ENCODE data around the gene OAT.

The OAT gene

DNA sequence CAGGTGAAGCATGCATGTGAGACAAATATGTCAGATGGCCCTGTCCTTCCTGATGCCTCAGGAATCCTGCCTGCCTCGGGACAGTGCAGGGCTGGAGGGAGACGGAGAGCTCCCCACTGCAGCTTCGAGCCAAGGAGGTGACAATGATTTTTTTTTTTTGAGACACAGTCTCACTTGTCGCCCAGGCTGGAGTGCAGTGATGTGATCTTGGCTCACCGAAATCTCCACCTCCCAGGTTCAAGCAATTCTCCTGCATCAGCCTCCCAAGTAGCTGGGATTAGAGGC lies 68.8 kb downstream of the OAT start:
- no peak for DNase-seq

DNA sequence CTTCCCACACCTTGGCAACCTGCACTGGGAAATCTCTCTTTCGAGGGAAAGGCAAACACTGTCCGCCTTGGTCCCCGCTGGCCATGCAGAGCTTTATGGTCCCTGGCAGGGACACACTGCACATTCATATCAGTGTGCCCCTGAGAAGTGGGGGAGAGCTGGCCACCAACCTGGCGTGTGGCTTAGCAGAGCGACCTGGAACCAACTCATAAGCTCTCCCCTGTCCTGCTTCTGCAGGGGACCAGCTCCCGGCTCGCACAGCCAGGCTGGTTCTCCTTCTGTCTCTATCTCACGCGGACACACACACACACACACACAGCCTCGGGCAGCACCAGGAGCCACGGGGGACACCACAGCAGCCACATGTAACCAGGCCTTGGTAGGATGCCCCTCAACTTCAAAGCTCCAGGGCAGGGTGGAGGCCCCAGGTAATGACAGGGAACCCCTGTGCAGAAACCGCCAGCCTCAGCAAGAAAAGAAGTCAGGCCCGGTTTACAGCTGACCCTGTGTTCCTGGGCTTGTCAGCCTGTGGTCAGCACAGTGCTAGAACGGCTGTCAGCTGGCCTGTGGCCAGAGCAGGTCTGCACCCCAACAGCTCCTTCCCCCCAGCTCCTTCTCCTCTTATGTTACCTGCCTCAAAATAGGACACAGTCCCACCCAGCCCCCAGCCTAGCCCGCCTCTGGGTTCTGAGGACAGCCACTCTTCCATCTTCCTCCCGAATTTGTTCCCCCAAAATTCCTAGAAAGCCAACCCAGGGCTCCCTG lies 69.3 kb downstream of the OAT start:
- DNase-seq: no peak

DNA sequence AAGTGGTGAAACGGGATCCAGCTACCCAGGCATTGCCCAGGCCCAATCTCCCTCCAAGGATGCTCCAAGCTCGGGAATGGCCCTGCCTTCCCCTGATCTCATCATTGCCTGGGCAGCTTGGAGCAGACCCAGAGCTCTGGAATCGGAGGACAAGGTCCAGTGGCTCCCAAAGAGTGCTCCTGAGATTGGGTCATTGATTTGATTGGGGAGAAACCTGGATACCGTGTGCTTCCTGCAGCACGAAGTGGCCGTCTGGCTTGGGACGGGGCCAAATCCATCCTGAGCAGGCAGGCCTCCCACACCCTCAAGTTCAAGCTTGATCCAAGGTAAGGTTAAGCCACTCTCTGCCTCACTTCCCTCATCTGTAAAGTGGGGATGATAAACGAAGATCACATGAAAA lies 69.9 kb downstream of the OAT start:
- no peak for DNase-seq

DNA sequence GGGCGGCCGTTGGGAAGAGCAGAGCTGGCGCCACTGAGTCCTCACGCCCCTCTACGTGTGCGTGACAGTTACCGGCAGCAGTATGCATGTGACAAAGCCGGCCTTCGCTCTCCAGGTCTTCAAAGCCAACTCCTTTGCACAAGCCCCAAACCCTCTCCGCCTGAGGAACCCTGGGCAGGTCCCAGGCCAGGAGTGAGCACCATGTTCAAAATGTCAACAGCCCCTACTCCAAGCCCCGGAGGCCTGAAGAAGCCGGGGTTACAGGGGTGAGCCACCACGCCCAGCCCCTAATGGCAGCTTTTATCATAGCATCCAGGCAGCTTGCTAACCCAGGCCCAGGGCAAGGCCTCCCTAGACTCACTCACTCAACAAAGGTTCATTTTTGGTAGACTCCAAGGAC lies 70.8 kb downstream of the OAT start:
- DNase-seq: no peak
